Gastroesophageal sphincter (tissue), 3 donors: Measurements from ENCODE around the gene TSPOAP1.

Source experiments
- CTCF ChIP-seq, 4 experiments: fragments of 200-600 bp in 2 of 4; fragments of 450-650 bp in 2 of 4; sonication (generic) in 1 of 4; IDR thresholded peaks; one replicate each; pipeline ENCODE4 v1.5.1; 2017 to 2019; ENCODE audit warnings: antibody characterized with exemption in 4 of 4, mild to moderate bottlenecking in 2 of 4, moderate library complexity in 2 of 4
- EP300 ChIP-seq: sonication (generic); formaldehyde crosslinking; IDR thresholded peaks from one replicate; pipeline ENCODE4 v1.6.1; 2017; ENCODE audit warnings: antibody characterized with exemption, mild to moderate bottlenecking

GRCh38 chr17:58330997-58331814 lies 2.6 kb upstream of the TSPOAP1 start:
- TF ChIP-seq EP300 (no peak), CTCF (IDR thresholded peaks at IDR 0.05) (no peak)
